GM18526 (cell line): ENCODE results near the gene DNAJC15.

Source experiments
- POLR2A ChIP-seq: IDR thresholded peaks from 3 replicates; pipeline ENCODE4 v1.6.1; 2011; ENCODE audit not compliant: insufficient read length; ENCODE audit errors: extremely low read depth

DNAJC15 gene

DNA sequence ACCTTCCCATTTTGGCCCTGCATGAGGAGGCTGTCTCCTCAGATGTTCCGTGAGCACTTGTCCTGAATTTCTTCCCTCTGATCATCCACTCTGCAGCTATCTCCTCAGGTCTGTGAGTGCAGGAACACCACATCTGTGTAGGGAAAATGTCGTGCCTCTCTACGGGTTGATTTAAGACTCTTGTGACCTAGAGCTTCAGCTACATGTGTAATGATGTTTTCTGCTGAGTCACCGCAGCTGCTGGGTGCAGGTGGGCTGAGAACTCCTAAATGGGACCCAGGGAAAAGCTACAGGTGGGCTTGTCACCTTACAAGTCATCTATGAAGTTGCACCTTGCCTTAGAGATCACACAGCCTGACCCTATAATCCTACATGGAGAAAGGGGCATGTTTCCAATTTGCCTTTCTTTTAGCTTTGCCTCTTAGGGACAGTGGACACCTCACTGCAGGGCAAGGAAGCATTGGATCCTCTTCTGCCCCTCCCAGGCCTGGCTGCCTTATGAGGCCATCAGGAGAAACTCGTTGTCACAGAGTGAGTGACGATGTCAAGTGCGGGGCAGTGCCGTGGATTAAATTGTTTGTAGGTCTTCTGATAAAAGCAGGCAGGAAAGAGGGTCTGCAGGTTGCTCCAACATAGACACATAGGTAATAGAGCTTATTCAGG is 122.3 kb downstream of the DNAJC15 start:
- no peak for TF ChIP-seq POLR2A

DNA sequence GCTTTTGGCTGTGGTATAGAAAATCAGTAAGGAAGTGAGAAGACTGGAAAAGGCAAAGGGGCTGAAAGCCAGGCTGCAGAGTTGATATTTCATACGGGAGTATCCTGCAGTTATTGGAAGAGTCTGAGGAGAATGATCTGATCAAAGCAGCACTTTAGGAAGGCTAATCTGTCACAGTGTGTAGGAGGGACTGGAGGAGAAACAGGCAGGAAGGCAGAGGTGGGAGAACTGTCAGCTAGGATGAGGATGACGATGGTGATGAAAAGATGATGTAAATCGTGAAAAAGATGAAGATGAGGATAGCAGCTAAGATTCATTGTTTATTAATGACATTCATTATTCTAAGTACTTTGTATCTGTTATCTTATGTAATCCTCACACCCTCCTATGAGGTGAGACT is 123.0 kb downstream of the DNAJC15 start:
- no peak for TF ChIP-seq POLR2A

DNA sequence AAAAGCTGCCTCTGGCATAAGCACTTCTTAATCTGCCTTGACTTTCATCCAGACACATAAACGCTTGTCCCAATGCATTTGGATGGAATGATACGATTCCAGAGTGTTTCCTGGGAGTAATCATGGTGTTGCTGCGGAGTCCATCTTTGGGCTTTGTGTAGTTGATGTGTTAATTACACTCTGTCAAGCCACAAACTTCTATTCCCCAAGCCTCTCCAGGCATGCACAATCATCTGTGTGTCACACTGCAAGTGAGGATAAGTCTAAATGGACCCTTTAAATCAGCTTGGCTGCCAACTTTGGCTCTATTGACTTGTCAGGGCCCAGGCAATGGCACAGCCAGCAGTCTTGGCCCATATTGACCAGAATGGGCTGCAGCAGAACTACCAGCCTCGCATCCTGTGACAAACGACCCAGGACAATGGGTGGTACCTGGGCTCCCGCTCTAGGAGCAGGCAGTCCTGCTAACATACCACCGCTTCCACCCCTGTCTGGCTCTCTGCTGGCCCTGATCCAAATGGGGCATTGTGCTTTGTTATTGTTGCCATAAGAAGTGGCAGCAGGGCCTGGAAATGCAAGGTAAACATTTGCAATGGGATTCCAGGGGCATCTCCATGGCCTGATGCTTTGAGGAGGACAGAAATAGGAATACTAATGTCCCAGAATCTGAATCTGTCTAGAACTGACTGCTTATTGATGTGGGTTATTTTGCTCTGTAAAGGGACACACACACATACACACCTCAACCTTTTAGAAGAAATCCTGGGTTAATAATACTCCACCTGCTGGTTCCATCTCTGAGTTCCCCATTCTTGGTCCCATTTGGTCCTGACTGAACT is 127.2 kb downstream of the DNAJC15 start:
- no peak for TF ChIP-seq POLR2A

DNA sequence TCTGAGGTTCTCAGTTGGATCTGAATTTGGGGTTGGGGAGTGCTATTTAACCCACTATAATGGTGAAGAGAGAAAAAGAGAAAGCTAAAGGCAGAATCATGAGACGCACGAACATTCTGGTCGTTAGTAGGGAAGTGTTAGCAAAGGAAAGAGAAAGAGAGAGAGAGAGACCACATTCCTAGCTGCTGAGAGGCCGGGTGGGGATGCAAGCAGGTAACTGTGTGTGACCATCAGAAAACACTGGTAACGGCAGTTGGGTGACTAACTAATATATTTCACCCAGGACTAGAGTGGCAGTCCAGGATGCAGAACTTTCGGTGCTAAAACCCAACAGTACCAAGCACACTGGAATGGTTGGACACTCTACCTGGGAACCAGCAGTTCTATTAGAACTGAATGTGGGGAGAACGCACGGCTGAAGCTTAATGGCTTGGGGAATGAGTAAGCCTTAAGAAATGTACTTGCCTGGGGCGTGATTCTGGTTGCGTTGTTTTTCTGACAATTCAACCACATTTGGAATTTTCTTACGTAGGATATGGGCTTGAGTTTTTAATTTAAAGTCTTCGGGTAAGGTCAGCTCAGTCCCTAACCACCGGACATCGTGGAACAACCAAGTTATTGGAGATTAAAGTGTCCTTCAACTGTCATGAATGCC is 130.2 kb downstream of the DNAJC15 start:
- TF ChIP-seq POLR2A = no peak

DNA sequence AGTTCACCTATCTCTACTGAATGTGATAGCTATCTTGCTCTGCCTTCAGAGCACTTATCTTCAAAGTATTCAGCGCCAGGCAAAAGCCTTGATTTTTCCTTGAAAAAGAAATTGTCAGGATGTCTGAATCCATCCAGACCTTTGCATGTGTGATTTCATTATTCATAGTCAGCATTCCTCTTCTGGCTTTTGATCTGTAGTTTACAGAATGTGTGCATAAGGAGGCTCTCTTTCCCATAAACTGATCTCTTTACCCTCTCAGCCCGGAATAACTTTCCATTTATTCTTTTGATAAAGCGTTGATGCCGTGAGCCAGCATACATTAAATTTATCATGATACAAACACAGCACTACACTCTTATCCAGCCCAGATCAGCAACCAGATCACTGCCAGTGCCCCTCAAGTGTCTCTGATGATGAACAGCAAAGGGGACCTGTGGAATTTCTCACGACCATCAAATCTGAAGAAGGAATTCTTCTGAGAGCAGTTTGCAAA is 130.8 kb downstream of the DNAJC15 start:
- TF ChIP-seq POLR2A = no peak

DNA sequence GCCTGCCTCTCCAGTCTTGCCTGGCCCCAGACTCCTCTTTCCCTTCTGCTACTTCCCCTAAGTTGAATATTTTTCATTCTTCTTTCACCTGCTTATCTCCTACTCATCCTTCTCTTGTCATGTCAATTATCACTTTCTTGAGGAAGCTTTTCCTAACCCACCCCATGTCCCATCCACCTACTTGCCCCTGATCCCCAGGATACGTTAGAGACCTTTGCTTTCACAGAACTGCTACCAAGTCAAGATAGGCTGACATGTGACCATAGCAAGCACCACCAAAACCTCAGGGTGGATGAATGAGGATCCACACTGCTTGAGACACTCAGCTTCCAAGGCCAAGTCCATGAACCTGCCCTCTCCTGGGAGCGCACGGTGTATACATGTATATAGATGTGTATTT is 131.5 kb downstream of the DNAJC15 start:
- TF ChIP-seq POLR2A = no peak

DNA sequence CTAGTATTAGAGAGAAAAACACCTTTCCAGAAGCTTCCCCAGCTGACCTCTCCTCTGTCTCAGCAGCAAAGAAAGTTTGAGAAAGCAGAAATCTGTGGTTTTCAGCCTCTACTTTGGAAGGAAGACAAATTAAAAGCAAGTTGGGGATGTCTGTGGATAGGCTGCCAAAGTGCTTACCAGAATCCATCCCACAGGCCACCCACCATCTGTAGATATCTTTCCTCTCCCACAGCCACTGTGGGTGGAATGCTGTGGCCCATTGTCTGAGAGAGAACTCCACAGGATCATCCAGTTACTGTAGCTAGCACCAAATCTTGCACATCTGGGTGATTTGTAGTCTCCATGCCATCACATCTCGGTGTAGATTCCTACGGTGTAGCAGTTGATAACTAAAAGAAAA is 133.5 kb downstream of the DNAJC15 start:
- TF ChIP-seq POLR2A = no peak

DNA sequence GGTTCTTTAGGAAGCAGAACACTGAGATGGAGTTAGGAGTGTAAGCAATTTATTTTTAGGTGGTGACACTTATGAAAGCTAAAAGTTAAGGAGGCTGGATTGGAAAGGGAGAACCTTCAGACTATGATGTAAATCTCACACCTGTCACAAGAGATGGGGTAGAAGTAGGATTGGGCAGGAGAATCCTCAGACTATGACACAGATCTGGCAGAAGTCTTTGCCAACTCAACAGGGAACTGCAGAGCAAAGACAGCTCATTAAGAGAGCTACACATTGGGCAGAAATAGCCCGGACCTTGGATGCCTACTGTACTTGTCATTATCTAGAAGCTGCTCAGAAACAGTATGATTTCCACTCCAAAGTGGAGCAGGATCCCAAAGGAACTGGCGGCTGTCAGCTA is 134.4 kb downstream of the DNAJC15 start:
- no peak for TF ChIP-seq POLR2A

DNA sequence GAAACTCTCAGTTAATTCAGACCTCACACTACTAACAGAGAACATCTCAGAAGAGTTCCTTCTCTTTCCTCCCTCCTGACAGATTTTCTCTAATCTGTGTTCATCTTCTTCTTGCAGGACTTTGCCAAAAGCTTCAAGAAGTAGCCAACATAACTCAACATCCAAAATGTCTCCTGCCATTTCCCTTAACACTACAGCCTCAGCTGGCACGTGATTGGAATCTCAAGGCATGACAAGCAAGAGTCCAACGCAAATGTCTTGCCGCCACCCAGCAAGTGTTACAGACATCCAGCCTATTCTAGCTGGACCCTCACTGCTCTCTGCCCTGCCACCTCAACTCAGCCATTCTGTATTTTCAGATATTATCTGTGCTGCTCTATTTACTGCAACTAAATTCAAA is 135.1 kb downstream of the DNAJC15 start:
- TF ChIP-seq POLR2A = no peak

DNA sequence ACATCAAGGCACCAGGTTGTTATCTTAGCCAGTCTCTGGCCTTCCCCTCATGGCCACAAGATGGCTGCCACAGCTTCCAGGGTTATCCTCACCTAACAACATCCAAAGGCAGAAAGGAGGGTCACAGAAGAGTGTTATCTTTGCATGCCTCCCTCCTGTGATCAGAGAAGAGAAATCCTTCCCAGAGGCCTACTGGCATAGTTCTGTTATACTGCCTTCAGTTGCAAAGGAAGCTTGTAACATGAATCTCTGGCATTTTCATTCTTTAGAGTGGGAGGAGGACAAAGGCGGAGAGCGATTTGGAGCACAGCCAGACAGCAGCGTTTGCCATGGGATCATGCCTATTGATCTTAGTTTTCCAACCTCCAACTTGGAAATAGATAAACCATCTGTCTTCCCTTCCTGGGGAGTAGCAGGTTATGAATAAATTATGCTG is 135.7 kb downstream of the DNAJC15 start:
- no peak for TF ChIP-seq POLR2A
